Sigmoid colon (tissue), 7 donors: ENCODE results near the gene ARHGAP25. TPM values are rescaled to one million over a fixed set of nuclear protein-coding genes. Genes with fewer than 3 reads are reported as not detected.

Experiments
- DNase-seq: peaks from one replicate; pipeline ENCODE4 v3.0.0-alpha.2; 2019
- H3K27ac ChIP-seq, 4 donors: fragments of 200-600 bp; sonication (generic); one replicate each; pipeline ENCODE4 v1.5.1; 2016 to 2019; ENCODE audit warnings: mild to moderate bottlenecking in 1 of 4
- H3K27me3 ChIP-seq, 3 donors: fragments of 200-600 bp; sonication (generic); one replicate each; pipeline ENCODE4 v1.5.1; 2019; ENCODE audit warnings: mild to moderate bottlenecking in 1 of 3
- H3K36me3 ChIP-seq, 4 donors: fragments of 200-600 bp; sonication (generic); one replicate each; pipeline ENCODE4 v1.5.1; 2016 to 2019
- H3K4me1 ChIP-seq, 4 donors: fragments of 200-600 bp; sonication (generic); one replicate each; pipeline ENCODE4 v1.5.1; 2017 to 2019
- H3K4me3 ChIP-seq, 4 donors: fragments of 200-600 bp; sonication (generic); one replicate each; pipeline ENCODE4 v1.5.1; 2017 to 2019; ENCODE audit warnings: mild to moderate bottlenecking in 2 of 4, moderate library complexity in 1 of 4
- H3K9me3 ChIP-seq, 4 donors: fragments of 200-600 bp in 3 of 4; sonication (generic) in 3 of 4; one replicate each; pipeline versions ENCODE4 v1.5.1 to v1.6.1; 2013 to 2019
- EP300 ChIP-seq, 4 donors: sonication (generic); formaldehyde crosslinking; IDR thresholded peaks; one replicate each; pipeline ENCODE4 v1.6.1; 2017; ENCODE audit warnings: antibody characterized with exemption in 4 of 4
- POLR2A ChIP-seq, 2 donors: fragments of 450-650 bp; IDR thresholded peaks; one replicate each; pipeline ENCODE4 v1.6.1; 2016; ENCODE audit warnings: antibody characterized with exemption in 2 of 2, mild to moderate bottlenecking in 2 of 2, moderate library complexity in 2 of 2
- POLR2AphosphoS5 ChIP-seq, 4 donors: sonication (generic); formaldehyde crosslinking; IDR thresholded peaks; one replicate each; pipeline ENCODE4 v1.6.1; 2017; ENCODE audit warnings: antibody characterized with exemption in 4 of 4
- WGBS, 2 donors: extraction: QIAGEN DNeasy Blood & Tissue Kit; methylation state at CpG; one replicate each; pipeline ENCODE4 v1.1.7; 2013; 5-methylcytosine and 5-hydroxymethylcytosine counted together
- intact Hi-C: fragments of 100-400 bp; cut with DNase I; formaldehyde crosslinking; loops from one replicate; pipeline ENCODE4 v1.15.1; 2023
- polyA plus RNA-seq, 3 donors: library from polyadenylated mRNA; stranded (reverse); fragments of 200-250 nt; gene quantifications; one replicate each; pipeline ENCODE4 v1.2.3, GENCODE V29; 2013
- total RNA-seq, 4 donors: library from RNA; depleted of rRNA; stranded (reverse); fragments of >200 nt; gene quantifications; one replicate each; pipeline ENCODE4 v1.1.0, GENCODE V29; 2016
- TF ChIP-seq, protein P1 (sequence below), 4 experiments: fragments of 450-650 bp in 3 of 4; fragments of 200-600 bp in 1 of 4; IDR thresholded peaks; one replicate each; pipeline ENCODE4 v1.5.1; 2016 to 2019; ENCODE audit warnings: antibody characterized with exemption in 4 of 4, mild to moderate bottlenecking in 3 of 4, moderate library complexity in 2 of 4
- donor health status: healthy with polysubstance abuse.
- donor health status: Bipolar disorder and iron deficiency.
- donor health status: healthy.

The ARHGAP25 gene
- total and polyA plus RNA-seq, 7 donors = 2.6 to 18.1 (median 5.8) TPM

DNA sequence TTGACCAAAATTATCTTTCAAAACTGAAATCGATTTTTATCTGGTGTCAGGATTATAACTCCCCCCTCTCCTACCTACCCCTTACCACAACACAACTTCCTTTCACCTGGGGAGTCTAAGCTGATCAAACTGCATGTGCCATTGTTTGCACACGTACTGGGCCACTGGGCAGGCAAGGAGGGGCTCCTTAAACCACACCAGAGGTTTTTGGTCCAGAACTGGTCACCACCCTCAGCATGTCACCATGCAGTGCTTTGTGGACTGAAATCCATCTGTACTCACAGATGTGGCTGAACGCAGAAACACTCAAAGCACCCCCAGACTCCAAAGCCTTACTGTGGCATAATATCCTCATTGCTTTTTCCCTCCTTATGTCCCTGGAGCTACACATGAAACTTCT lies 13.9 kb upstream of the ARHGAP25 start:
- WGBS, 2 donors = 59 to 77% methylated on average over 3 of the region's 3 CpGs
- TF ChIP-seq POLR2AphosphoS5 (IDR thresholded peaks at IDR 0.05) (no peak), EP300 (IDR thresholded peaks at IDR 0.05) (no peak), POLR2A (IDR thresholded peaks at IDR 0.05) (no peak)
- TF ChIP-seq, protein P1, sequence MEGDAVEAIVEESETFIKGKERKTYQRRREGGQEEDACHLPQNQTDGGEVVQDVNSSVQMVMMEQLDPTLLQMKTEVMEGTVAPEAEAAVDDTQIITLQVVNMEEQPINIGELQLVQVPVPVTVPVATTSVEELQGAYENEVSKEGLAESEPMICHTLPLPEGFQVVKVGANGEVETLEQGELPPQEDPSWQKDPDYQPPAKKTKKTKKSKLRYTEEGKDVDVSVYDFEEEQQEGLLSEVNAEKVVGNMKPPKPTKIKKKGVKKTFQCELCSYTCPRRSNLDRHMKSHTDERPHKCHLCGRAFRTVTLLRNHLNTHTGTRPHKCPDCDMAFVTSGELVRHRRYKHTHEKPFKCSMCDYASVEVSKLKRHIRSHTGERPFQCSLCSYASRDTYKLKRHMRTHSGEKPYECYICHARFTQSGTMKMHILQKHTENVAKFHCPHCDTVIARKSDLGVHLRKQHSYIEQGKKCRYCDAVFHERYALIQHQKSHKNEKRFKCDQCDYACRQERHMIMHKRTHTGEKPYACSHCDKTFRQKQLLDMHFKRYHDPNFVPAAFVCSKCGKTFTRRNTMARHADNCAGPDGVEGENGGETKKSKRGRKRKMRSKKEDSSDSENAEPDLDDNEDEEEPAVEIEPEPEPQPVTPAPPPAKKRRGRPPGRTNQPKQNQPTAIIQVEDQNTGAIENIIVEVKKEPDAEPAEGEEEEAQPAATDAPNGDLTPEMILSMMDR (IDR thresholded peaks at IDR 0.05) = no peak
- H3K4me3 ChIP-seq = no peak overlapping the region
- H3K36me3 ChIP-seq = no peaks in the 10 kb centered on the region
- DNase-seq = no peak
- H3K27ac ChIP-seq = no peak overlapping the region
- no peaks in the 10 kb centered on the region for H3K9me3 ChIP-seq
- no peaks in the 10 kb centered on the region for H3K27me3 ChIP-seq
- intact Hi-C loops = no loop called here
- no peaks in the 10 kb centered on the region for H3K4me1 ChIP-seq

DNA sequence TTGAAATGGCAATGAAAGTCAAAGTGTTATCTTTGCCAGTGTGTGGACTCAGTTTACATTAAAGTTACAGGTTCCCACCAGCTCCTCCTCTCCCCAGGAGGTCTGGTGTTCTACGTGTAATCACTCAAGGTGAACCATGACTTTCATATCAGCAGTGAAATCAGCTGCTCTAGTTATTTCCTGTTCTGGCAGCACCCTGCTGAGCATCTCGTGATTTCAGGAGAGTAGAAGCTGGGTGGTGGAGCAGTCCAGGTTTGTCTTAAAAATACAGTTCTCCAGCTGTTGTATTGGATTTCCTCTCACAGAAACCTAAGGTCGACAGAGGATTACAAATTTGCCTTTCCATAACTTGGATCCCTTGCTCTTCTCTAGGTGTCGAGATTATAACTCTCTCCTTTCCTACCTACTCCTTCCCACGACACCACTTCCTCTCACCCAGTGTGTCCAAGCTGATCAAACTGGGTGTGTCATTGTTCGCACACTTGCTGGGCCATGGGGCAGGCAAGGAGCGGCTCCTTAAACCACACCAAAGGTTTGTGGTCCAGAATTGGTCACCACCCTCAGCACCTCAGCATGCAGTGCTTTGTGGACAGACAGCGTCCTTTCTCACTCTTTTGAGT lies 13.0 kb upstream of the ARHGAP25 start:
- H3K9me3 ChIP-seq = no peaks in the 10 kb centered on the region
- no peak for DNase-seq
- no peaks in the 10 kb centered on the region for H3K4me1 ChIP-seq
- intact Hi-C loops = no loop called here
- TF ChIP-seq POLR2AphosphoS5 (IDR thresholded peaks at IDR 0.05) = no peak
- TF ChIP-seq, protein P1 (IDR thresholded peaks at IDR 0.05) = no peak
- TF ChIP-seq POLR2A (IDR thresholded peaks at IDR 0.05) = no peak
- TF ChIP-seq EP300 (IDR thresholded peaks at IDR 0.05) = no peak
- H3K27me3 ChIP-seq = no peaks in the 10 kb centered on the region
- 23 to 32% methylated on average over 8 of the region's 8 CpGs for WGBS, 2 donors
- no peak overlapping the region for H3K27ac ChIP-seq
- no peaks in the 10 kb centered on the region for H3K36me3 ChIP-seq
- H3K4me3 ChIP-seq = no peak overlapping the region

DNA sequence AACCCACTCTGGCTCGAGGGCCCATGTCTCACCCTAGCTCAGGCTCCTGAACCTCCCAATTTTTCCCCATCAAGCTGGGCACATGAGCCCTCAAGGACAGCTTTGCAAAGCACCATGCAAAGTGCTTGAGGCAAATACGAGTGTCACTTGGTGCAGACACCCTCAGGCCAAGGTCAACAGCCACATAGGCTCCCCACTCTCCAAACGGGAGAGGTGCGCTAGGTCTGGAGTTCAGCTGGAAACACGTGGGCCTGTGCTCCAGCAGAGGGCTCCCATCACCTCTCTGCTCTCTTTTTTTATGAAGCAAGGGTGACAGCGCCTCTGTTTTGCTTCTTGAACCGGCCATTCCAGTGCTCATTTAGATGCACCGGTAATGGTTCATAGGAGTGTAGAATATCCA lies 11.9 kb upstream of the ARHGAP25 start:
- no peak overlapping the region for H3K27ac ChIP-seq

DNA sequence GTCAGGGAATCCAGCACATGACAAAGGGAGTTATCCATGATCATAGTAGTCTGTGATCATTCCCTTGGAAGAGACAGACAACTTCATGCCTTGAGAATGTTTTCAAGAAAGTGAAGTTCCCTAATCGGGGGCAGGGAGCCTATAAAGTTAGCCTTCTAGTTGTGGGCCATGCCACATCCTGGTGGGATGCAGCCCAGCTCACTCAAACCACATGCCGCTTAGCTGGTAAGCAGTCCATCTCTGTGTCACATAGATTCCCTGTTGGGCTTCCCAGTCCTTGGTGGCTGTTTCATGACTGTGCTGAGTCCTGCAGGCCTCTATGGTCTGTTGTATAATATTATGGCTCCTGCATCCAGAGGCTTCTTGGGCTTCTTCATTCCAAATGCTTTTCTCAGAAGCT lies 11.4 kb upstream of the ARHGAP25 start:
- 80 to 94% methylated on average over 2 of the region's 2 CpGs for WGBS, 2 donors
- no peak overlapping the region for H3K4me3 ChIP-seq
- no peak overlapping the region for H3K27ac ChIP-seq
- H3K27me3 ChIP-seq = no peaks in the 10 kb centered on the region
- TF ChIP-seq POLR2A (IDR thresholded peaks at IDR 0.05) (no peak), EP300 (IDR thresholded peaks at IDR 0.05) (no peak), POLR2AphosphoS5 (IDR thresholded peaks at IDR 0.05) (no peak)
- TF ChIP-seq, protein P1 (IDR thresholded peaks at IDR 0.05) = no peak
- no peaks in the 10 kb centered on the region for H3K4me1 ChIP-seq
- intact Hi-C loops = no loop called here
- H3K9me3 ChIP-seq = no peaks in the 10 kb centered on the region
- DNase-seq = no peak
- no peaks in the 10 kb centered on the region for H3K36me3 ChIP-seq

More for the DNA sequence above, 11.9 kb upstream of the ARHGAP25 start:
- 78 to 81% methylated on average over 8 of the region's 8 CpGs for WGBS, 2 donors
- no peaks in the 10 kb centered on the region for H3K27me3 ChIP-seq
- H3K4me3 ChIP-seq = no peak overlapping the region
- DNase-seq = no peak
- no peaks in the 10 kb centered on the region for H3K36me3 ChIP-seq
- no peak for TF ChIP-seq POLR2AphosphoS5 (IDR thresholded peaks at IDR 0.05)
- no peaks in the 10 kb centered on the region for H3K4me1 ChIP-seq
- no peaks in the 10 kb centered on the region for H3K9me3 ChIP-seq
- intact Hi-C loops = no loop called here

DNA sequence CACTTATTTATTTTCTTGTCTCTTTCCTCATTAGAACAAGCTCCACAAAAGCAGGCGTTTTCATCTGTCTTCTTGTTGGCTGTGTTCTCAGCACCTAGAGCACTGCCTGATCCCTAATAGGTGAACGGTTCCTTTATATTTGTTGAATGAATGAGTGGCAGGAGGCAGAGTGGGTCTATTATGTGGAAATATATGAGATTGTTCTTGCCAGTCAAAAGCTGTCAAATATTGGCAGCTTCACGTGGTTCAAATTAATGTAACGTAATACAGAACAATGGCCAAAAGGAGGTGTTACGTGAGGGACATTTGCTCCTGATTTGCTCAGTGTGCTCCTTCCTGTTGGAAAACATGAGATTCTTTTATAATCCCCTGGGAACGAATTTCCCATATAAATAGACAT lies 8.5 kb upstream of the ARHGAP25 start:
- no peaks in the 10 kb centered on the region for H3K4me1 ChIP-seq
- H3K9me3 ChIP-seq = no peaks in the 10 kb centered on the region
- no peaks in the 10 kb centered on the region for H3K27me3 ChIP-seq
- intact Hi-C loops = no loop called here
- no peak overlapping the region for H3K4me3 ChIP-seq
- H3K36me3 ChIP-seq = no peaks in the 10 kb centered on the region
- 72 to 79% methylated on average over 6 of the region's 6 CpGs for WGBS, 2 donors
- H3K27ac ChIP-seq = no peak overlapping the region
- TF ChIP-seq POLR2A (IDR thresholded peaks at IDR 0.05) (no peak), POLR2AphosphoS5 (IDR thresholded peaks at IDR 0.05) (no peak), EP300 (IDR thresholded peaks at IDR 0.05) (no peak)
- TF ChIP-seq, protein P1 (IDR thresholded peaks at IDR 0.05) = no peak
- no peak for DNase-seq
